GM19023 (cell line): Measurements from ENCODE around the gene KRT72.

Source experiments
- ATAC-seq: cut with Tn5 transposase; IDR thresholded peaks from one replicate; pipeline ENCODE4 v1.9.1; 2021; ENCODE audit warnings: mild to moderate bottlenecking, moderate library complexity; ENCODE audit not compliant: unreplicated experiment

KRT72 gene

DNA sequence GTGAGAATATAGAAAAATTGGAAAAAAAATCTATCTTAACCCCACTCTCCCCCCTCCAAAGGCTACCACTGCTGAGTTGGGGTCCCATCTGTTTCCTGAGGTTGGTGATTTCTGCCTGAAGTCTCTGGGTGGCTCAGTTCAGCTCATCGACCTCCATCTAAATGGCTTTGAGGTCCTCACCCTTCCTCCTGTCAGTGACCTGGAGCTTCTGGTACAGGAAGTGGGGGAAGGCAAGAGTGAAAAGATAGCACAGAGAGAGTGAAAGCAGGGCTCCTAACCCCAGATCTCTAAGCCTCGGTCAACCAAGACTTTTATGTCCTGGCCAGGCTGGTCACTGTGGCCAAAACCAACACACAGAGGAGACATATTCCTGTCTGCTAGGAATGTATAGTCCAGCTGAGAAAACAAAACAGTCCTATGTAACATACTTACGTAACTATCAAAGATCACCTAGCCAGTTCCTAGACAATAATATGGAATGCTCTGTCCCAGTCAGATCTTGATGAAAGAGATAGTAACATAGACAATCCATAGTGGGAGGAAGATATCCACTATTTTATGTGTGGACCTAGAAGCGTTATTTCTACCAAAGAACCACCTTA lies 29.4 kb upstream of the KRT72 start:
- ATAC-seq = no peak

DNA sequence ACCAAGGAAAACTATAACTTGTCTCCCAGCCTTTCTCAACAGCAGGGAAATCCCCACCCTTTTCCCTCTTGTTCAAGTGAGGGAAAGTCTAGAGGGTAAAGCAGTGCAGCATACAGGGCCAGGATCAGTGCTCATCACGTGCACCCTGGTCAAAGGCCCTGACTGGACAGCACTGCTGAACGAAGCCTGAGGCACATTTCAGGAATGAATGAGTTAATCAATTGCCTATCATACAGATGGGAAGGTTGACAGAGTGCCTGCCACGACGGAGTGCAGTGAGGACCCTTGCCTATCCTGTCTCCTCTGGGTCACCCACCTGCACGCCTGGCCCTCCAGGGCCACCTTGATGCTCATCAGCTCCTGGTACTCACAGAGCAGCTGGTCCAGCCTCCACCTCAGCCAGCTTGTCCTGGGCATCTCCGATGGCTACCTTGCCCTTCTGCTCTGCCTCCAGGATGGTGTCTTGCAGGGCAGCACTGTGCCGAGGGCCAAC lies 28.8 kb upstream of the KRT72 start:
- no peak for ATAC-seq

DNA sequence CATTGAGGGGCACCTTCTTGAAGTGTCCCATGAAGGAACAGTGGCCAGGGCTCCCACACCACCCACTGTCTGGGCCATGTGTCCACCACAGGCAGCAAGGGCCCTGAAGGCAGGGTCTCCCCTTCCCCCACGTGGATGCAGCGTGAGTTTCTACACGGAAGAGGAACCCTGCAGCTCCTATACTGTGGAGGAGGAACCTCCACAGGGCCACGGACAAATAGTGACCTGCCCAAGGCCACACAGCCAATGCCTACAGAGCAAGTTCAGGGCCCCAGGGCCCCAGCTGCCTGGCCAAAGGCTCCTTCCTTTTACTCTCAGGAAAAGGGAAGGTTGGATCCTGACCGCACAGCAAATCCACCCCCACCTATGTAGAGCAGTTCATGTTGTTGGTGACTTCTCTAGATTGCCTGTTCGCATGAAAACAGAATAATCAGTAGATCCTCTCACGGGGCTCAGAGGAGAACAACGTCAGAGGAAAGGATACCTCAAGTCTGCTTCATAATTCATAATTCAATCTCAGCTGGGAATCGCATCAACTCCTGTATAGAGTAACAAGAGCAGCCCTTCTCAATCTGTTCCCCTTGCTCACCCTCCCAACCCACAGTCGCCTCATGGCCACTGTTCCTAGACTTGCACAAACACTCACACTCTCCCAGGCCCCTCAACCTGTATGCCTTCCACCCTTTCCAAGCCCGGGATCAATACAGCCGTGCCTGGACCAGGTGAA lies 28.2 kb upstream of the KRT72 start:
- ATAC-seq = no peak

DNA sequence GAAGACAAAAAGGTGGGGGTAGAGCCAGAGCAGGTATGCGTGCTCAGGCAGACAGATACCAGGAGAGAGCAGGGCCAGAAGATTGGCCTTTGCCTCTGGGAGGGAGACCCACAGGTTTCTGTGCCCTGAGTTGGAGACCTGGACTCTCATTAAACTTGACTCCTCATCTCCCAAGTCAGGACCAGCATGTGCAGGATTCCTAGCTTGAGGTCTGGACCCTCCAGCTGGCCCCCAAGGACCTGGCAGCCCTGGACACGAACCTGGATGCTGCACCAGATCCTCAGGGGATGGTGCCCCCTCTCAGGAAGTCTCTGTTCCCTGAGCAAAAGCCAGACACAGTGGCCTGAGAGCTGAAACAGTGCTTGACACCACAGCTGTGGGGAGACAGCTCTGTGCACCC lies 27.6 kb upstream of the KRT72 start:
- no peak for ATAC-seq

DNA sequence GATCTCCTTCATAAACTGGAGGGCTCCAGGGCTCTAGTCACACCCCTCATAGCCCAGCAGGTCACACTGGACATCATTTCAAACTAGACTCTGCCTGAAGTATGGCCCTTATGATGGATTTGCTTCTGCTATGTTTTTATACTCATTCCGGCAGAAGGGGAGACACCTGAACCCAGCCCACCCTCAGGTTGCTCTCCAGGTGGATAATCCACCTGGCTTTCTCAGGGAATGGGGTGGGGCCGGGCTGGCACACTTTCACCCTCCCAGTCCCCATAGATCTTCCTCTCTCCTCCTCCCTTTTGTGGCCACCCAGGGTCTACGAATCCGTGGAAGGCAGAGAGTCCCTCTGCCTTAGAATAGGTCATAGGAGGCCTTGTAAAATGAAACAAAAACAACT lies 26.8 kb upstream of the KRT72 start:
- no peak for ATAC-seq

DNA sequence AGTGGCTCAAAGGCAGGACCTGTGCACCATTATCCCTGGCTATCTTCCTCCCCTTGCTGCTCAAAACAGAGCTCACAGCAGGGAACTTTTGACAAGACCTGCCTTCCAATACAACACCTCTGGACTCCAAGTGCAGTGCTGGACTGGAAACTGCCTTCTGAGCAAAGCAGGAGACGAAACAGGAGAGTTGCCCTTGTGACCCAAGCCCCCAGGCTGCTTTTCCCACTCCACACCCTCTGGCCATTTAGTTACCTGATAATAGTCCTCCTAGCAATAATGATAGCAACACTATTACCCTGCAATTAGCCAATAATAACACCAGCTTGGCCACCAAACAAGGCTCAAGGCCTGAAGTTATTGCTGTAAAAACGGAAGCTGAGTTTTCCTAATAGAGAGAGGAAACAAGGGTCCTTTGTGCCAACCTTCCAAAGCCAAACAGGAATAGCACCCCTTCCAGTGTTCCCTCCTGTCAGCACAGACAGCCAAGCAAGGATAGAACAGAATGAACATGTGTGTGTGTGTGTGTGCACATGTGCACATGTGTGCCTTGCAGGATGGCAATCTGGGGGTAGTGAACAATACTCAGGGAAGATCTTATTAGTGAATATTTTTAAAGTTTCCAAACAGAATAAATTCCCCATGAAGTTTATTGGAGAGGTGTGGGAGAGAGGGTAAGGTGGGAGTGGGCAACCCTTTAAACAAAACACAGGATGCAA lies 26.3 kb upstream of the KRT72 start:
- ATAC-seq = no peak

DNA sequence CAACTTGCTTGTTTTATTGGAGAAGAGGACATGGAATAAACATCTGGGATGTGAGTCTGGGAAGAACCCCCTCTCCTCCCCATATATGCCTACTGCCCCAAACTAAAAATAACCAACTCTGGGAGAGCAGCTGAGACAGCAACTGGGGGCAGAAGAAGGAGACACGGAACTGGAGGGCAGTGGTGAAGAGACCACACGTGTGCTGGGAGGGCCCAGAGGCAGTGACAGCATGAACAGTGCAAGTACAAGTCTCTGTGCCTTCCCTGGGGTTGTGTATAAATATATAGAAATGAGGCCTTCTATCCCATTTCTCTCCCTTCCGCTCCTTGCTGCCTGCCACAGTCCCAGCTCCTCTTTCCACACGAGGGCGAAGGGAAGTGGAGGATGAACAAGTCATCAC lies 21.1 kb upstream of the KRT72 start:
- ATAC-seq = no peak

DNA sequence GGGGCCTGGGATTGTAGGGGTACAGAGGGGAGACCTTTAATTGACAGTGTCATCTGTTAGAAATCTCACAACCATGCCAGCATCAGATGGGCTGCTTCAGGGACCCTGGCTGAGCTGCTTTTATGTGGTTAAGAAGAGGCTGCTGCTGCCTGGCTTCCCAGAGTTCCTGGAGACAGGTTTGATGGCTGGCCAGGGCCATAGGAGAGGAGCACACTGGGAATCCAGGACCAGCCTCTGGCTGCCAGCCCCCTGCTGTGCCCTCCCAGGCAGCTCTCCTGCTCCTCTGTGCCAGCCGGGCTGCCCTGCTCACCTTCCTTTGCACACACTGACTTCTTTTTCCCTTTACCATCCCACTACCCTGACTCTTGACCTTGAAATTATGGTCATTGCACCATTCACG lies 17.6 kb upstream of the KRT72 start:
- ATAC-seq = no peak

DNA sequence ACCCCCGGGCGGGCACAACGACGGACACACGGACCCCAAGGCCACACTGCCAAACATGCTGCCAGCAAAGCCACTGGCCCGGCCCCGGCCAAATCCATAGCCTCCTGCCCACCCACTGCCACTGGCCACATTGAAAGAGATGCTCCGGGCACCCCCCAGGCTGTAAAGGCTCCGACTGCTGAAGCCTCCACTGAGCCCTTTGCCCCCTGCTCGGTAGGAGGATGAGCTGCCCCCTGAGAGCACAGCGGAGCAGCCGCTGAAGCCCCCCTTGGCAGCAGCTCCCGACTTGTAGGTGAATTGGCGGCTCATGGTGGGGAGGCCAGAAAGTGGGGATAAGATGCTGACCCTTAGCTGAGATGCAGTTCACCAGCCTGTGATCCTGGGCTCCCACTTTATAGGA lies 17.0 kb upstream of the KRT72 start, which contains the start of gene KRT73:
KRT73 (minus strand) TSS at position 344 of the 400 bp plus-strand sequence; CDS start at position 309, 35 bp downstream.
- ATAC-seq = no peak

DNA sequence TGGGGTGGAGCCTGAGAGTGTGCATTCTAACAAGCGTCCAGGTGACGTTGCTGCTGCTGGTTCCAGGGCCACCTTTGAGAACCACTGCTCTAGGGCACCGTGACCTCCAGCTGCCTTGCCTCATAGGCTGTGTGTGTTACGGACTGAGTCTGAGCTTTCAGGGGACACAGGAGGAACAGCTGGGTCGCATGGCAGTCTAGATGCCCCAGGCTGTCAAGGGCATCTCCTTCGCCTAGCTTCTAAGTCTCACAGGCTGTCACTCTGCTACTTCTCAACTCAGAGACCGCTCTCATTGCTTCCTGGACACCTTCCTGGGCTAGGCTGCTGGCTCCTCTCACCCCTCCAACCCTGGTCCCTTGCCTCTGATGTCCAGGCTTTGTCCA lies 16.1 kb upstream of the KRT72 start:
- ATAC-seq = no peak

DNA sequence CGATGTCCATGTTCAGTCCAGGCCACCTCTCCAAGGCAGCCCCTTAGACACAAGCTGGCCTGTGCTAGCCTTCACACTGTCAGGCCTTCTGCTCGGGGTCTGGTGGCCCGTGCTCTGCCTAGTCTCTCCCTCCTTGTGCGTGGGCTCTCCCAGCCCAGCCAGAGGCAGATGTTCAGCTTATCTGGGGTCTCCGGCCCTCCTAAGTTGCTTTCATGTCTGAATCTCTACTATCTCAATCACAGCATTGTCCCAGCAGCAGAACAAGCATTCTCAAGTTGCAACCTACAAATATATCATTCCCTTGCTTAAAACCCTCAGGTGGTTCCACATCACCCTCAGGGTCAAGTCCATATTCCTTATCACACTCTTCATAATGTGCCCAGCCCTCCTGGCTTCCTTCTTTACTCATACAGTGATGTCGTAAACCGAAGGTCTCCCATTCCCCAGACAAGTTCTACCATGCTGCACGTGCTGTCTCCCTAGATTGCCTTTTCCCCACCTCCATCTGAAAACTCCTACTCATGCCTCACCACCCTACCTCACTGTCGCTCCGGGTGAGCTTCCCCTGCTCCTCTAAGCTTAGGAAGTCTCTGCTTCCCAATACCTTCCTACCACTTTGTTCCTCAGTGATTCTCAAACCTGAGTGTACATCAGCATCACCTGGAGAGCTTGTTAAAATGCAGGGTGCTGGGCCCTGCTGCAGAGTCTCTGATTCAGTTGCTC lies 15.6 kb upstream of the KRT72 start:
- no peak for ATAC-seq

DNA sequence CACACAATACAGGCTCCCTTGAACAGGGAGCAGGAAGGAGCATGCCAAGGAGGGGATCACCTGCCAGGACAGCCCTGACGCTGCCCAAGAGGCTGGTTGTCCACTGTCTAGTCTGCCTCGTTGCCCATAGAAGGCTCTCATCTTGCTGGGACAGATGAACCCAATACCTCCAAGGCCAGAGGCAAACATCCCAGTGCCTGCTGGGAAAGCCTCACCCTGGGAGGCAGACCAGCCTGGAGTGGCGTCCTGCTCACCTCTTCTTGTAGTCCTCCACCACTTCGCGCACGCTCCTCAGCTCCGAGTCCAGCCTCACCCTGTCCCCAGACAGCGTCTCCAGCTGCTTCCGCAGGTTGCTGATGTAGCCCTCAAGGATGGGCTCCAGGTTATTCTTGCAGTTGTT lies 14.6 kb upstream of the KRT72 start:
- ATAC-seq = no peak

DNA sequence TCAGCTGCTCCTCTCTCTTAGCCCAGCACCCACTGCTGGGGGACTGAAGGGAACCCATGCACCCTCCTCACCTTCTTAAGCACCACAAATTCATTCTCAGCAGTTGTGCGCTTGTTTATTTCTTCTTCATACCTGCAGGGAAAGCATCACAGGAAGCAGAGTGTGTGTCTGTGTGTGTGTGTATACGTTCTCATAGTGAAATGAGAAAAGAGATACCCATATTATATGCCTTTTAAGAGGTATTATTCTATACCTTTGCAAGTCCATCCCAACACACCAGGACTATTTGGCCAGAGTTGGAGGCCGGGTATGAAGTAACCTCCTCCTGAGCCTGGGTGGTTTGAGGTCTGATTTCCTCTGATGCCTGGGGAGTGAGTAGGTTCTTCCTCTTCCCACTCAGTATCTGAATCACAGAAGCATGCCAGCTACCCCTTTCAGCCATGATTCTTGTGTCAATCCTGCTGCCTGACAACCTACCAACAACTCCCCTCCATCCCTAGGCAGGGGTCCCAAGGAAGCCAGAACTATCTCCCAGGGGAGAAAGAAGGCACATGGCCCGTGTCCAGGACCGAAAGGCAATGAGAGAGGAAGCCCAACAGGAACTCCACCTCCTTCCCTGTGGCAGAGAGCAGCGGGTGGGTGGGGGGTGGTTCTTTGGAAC lies 14.1 kb upstream of the KRT72 start:
- no peak for ATAC-seq

DNA sequence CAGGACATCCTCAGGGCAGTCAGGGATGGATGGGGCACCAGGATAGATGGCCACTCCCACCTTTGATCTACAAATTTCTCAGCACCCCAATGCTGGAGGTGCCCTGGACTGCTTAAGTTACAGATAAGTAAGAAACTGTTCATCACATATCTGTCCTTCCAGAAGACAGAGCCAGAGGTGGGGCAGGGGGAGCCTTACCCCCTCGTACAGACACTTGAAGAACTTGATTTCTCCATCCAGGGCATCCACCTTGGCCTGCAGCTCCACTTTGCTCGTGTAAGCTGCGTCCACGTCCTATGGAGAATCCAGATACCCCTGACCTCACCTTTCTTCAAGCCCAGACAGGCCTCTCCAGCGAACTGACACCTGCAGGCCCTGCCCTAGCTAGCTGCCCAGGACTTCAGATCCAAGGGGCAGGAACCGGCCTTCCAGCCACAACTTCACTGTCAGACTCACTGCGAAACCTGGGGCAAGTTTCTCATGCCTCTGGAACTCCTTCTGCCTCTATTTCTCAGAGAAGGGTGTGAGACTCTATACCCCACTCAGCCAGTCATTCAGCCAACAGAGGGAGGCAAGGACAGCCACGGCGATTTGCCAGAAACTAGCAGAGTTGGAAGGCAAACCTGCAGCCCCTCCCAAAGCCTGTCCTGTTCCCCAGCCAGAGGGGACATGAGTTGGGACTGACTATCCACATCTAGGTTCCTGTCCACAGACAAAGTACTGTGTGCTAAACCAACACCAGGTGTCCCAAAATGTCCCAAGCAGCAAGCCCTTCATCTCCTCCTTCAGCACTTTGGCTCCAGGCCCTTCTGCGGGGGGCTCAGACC lies 13.3 kb upstream of the KRT72 start:
- no peak for ATAC-seq

DNA sequence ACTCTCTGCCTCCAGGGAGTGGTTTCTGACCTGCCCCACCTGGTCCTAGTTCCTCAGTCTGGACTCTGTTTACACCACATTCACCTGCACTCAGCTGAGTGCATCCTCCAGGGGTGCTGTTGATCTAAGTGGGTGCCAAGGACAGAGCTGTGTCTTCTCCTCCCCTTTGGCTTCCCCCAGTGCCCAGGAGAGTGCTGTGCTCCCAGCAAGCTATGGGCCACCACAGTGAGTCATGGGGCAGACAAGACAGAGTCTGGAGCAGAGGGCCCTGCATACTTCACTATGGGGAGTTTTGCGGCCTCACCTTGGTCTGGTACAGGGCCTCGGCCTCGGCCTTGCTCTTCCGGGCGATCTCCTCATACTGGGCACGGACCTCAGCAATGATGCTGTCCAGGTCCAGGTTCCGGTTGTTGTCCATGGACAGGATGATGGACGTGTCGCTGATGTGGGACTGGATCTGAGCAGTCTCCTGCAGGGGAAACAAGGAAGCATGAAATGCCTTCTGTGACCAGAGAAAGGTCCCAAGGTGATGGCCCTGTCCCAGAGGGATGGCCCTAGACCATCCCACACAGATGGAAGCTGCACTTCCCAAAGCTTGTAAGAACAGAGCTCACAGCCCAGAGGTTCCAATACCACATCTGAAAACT lies 12.2 kb upstream of the KRT72 start:
- ATAC-seq = no peak

DNA sequence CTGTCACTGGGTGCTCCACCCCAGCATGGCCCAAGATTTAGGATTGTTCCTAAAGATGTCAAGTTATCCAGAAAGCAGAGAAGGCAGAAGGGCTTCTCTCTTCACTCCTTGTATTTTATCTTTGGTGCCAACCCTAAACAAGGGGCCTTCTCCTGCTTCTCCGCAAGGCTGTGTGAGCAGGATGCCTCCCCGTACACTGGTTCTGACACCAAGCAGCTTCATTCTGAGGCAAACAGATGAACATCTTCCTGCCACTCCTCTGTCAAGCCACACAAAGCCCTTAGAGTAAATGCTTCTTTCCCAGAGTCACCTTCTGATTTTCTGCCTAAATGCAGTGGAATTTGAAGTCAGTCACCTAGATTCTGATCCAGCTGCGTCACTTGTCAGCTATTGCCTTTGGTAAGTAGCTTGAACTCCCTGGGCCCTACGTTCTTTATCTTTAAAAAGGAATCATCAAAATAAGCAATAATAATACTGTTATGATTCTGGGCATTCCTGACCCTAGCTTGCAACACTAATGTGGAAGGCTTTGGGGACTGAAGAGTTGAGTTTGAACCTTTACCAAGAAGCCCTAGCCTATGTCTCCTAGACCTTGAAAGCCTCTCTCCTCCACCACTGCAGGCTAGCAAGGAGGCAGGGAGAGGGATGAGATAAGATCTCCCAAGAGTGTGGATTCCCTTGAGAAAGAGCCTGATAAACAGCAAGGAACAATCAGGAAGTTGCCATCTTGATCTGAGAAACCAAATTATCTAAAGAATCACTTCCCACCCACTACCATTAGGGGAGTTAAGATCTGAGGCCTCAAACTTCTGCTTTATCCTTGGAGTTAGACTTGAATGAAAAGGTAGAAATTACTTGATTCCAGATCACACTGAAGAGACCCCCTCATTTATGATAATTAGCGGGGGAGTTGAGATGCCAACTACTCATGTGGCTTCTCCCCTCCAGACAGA lies 11.4 kb upstream of the KRT72 start:
- ATAC-seq = no peak

DNA sequence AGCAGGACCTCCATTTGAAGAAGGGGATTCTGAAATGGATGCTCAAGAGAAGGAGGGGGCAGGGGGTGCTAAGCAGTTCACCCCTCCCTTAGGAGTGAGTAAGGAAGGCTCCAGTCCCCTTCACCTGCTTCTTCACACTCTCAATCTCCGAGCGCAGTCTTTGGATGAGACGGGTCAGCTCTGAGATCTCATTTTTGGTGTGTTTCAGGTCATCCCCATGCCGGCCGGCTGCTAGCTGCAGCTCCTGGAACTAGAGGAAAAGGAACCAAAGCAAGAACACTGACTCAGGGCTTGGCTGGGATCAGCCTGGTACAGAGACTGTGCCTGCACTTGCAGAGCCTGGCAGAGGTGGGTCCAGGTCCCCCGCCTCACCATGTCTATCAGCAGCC lies 9.8 kb upstream of the KRT72 start:
- no peak for ATAC-seq

DNA sequence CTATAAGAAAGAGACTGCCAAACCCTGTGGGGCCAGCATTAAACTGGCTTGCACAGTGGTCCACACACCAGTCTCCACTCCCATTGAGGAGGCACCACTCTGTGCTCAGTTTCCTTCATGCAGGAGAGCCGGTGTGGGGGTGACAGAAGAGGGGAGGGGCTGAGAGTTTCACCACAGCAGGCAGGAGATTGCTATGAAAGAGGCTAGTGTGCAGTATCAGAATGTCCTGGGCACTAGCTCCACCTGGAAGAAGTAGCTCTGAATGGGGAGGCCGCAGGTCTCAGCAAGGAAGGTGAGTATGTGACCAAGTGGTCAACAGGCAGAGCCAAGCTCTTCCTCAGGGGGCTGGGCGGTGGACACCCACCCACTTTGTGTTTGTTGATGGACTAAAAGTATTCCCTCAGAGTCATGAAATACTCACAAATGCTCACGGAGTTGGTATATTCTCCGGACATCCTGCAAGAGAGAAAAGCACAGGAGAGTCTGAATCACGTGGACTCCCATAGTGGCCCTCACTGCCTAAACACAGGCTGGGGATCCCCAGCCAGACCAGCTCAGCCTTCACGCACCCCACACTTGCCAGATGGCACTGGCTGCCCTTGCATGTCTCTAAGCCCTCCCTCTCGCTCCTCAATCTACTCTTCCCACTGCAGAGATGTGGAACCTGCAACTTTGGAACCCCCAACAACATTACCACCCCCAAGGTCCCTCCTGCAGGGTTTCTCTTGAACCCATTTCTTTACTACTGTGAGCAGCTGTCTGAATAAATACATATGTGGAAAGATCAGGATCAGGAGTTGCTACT lies 7.8 kb upstream of the KRT72 start:
- no peak for ATAC-seq
